ENCODE data around the gene ANKFN1. TPM values are rescaled to one million over a fixed set of nuclear protein-coding genes. Genes with fewer than 3 reads are reported as not detected.

Gene ANKFN1
- total RNA-seq, 3 donors from 2014 or later, result 0.22 to 1.4 (median 0.60) TPM

GRCh38 chr17:56167491-56167890, 14.2 kb downstream of the ANKFN1 start:
- ATAC-seq, result no peak

GRCh38 chr17:56169621-56170020, 16.3 kb downstream of the ANKFN1 start:
- TF ChIP-seq, protein P1, sequence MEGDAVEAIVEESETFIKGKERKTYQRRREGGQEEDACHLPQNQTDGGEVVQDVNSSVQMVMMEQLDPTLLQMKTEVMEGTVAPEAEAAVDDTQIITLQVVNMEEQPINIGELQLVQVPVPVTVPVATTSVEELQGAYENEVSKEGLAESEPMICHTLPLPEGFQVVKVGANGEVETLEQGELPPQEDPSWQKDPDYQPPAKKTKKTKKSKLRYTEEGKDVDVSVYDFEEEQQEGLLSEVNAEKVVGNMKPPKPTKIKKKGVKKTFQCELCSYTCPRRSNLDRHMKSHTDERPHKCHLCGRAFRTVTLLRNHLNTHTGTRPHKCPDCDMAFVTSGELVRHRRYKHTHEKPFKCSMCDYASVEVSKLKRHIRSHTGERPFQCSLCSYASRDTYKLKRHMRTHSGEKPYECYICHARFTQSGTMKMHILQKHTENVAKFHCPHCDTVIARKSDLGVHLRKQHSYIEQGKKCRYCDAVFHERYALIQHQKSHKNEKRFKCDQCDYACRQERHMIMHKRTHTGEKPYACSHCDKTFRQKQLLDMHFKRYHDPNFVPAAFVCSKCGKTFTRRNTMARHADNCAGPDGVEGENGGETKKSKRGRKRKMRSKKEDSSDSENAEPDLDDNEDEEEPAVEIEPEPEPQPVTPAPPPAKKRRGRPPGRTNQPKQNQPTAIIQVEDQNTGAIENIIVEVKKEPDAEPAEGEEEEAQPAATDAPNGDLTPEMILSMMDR (IDR thresholded peaks at IDR 0.05), result no peak
- Histone ChIP-seq H3K4me3 (no peak overlapping the region), H3K4me1 (ENCODE audit: low read depth) (no peaks in the 10 kb centered on the region), H3K9me3 (no peaks in the 10 kb centered on the region), H3K36me3 (ENCODE audit: low read depth) (no peaks in the 10 kb centered on the region)
- ATAC-seq, result no peak
- intact Hi-C loops (cut with DNase I, micrococcal nuclease), result no loop called here
- DNase-seq, result no peak

More at GRCh38 chr17:56167491-56167890, 14.2 kb downstream of the ANKFN1 start:
- DNase-seq, result no peak
- H3K36me3 ChIP-seq (ENCODE audit: low read depth), result no peaks in the 10 kb centered on the region
- H3K9me3 ChIP-seq, result no peaks in the 10 kb centered on the region
- TF ChIP-seq, protein P1 (IDR thresholded peaks at IDR 0.05), result no peak
- intact Hi-C loops (cut with DNase I, micrococcal nuclease), result no loop called here
- no peak overlapping the region for H3K4me3 ChIP-seq
- no peaks in the 10 kb centered on the region for H3K4me1 ChIP-seq (ENCODE audit: low read depth)

DNA sequence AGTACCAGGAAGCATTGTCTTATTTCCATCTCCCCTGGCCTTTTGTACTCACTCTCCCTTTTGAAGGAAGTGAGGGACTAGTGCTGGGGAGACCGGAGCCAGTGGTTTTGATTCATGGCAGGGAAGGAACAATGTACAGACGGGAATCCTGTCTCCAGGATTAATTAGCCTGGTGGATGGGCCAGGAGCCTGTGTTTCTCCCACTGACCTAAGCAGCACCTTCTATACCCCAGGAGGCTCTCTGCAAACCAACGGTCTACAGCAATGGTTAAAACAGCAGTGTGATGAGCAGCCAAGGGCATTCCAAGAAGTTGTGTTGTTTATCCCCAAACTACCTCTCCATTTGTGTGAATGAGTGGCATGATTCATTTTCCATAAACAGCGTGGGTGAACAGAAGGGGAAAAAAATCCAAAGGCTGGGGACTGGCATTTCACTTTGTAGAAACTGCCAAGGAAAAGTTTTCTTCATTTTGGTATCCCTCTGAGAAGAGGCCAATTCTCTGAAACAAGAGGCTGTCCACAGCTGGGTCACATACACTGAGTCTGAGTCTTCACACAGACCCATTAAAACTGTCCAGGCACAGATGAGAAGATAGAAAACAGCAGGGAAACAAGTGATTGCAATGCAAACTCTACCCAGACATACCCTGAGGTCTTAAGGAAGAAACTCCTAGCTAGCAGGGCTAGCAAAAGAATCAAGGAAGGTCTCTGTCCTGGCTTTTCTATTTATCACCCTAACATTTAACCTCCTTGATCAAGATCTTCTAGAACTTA, 18.1 kb downstream of the ANKFN1 start:
- Histone ChIP-seq H3K4me1 (ENCODE audit: low read depth) (no peaks in the 10 kb centered on the region), H3K4me3 (no peak overlapping the region)
- ATAC-seq, result no peak

GRCh38 chr17:56172517-56172982, 19.3 kb downstream of the ANKFN1 start:
- intact Hi-C loops (cut with DNase I, micrococcal nuclease), result no loop called here
- TF ChIP-seq, protein P1 (IDR thresholded peaks at IDR 0.05), result no peak
- DNase-seq, result no peak
- Histone ChIP-seq H3K36me3 (ENCODE audit: low read depth) (no peaks in the 10 kb centered on the region), H3K4me3 (no peak overlapping the region), H3K4me1 (ENCODE audit: low read depth) (no peaks in the 10 kb centered on the region), H3K9me3 (no peaks in the 10 kb centered on the region)
- no peak for ATAC-seq

More for the DNA sequence above, 18.1 kb downstream of the ANKFN1 start:
- intact Hi-C loops (cut with DNase I, micrococcal nuclease), result no loop called here
- TF ChIP-seq, protein P1 (IDR thresholded peaks at IDR 0.05), result no peak
- Histone ChIP-seq H3K9me3 (no peaks in the 10 kb centered on the region), H3K36me3 (ENCODE audit: low read depth) (no peaks in the 10 kb centered on the region)
- DNase-seq, result no peak

- Histone ChIP-seq H3K9me3 (no peaks in the 10 kb centered on the region), H3K4me3 (no peak overlapping the region), H3K36me3 (ENCODE audit: low read depth) (no peaks in the 10 kb centered on the region), H3K4me1 (ENCODE audit: low read depth) (no peaks in the 10 kb centered on the region)
- intact Hi-C loops (cut with DNase I, micrococcal nuclease), result no loop called here
- no peak for DNase-seq
- ATAC-seq, result no peak
- TF ChIP-seq, protein P1 (IDR thresholded peaks at IDR 0.05), result no peak
These were observed 19.8 kb downstream of the ANKFN1 start for GRCh38 chr17:56173026-56173425.
